Ovary (tissue), 3 donors: Measurements from ENCODE around the gene RNU2-1.

ENCODE experiments used
- EP300 ChIP-seq: sonication (generic); formaldehyde crosslinking; IDR thresholded peaks from one replicate; pipeline ENCODE4 v1.6.1; 2017; ENCODE audit warnings: antibody characterized with exemption
- POLR2A ChIP-seq: fragments of 450-650 bp; IDR thresholded peaks from one replicate; pipeline ENCODE4 v1.6.1; 2017; ENCODE audit warnings: antibody characterized with exemption, mild to moderate bottlenecking, moderate library complexity
- TF ChIP-seq, protein P1 (sequence below), 3 donors: fragments of 450-650 bp in 2 of 3; fragments of 200-600 bp in 1 of 3; IDR thresholded peaks; one replicate each; pipeline versions ENCODE4 v1.5.1 to v1.8.0; 2016 to 2022; ENCODE audit warnings: antibody characterized with exemption in 3 of 3, mild to moderate bottlenecking in 1 of 3
- donor health status: DM: no; HTN: no; CAD: no.

DNA sequence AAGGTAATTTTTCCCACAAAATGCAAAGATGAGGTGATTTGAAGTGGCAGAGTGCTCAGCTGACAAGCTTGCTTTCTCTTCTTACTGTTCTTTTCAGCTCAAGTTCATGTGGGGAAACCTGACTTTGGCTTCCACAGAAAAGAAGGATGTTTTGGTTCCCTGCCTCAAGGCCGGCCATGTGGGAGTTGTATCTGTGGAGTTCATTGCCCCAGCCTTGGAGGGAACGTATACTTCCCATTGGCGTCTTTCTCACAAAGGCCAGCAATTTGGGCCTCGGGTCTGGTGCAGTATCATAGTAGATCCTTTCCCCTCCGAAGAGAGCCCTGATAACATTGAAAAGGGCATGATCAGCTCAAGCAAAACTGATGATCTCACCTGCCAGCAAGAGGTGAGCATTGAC lies 40.5 kb downstream of the RNU2-1 start:
- TF ChIP-seq, protein P1, sequence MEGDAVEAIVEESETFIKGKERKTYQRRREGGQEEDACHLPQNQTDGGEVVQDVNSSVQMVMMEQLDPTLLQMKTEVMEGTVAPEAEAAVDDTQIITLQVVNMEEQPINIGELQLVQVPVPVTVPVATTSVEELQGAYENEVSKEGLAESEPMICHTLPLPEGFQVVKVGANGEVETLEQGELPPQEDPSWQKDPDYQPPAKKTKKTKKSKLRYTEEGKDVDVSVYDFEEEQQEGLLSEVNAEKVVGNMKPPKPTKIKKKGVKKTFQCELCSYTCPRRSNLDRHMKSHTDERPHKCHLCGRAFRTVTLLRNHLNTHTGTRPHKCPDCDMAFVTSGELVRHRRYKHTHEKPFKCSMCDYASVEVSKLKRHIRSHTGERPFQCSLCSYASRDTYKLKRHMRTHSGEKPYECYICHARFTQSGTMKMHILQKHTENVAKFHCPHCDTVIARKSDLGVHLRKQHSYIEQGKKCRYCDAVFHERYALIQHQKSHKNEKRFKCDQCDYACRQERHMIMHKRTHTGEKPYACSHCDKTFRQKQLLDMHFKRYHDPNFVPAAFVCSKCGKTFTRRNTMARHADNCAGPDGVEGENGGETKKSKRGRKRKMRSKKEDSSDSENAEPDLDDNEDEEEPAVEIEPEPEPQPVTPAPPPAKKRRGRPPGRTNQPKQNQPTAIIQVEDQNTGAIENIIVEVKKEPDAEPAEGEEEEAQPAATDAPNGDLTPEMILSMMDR (IDR thresholded peaks at IDR 0.05), result no peak
- TF ChIP-seq POLR2A (no peak), EP300 (no peak)
